HG03439 (cell line): ENCODE results near the gene RASA4B.
"Not testable (repeated sequence)": the region's sequence is repeated elsewhere in the genome, so short reads cannot be mapped to it uniquely, and the experiment has no call there.

ENCODE experiments used
- ATAC-seq: cut with Tn5 transposase; IDR thresholded peaks from one replicate; pipeline ENCODE4 v1.9.1; 2021; ENCODE audit warnings: mild to moderate bottlenecking, moderate library complexity; ENCODE audit not compliant: unreplicated experiment

Gene RASA4B

DNA sequence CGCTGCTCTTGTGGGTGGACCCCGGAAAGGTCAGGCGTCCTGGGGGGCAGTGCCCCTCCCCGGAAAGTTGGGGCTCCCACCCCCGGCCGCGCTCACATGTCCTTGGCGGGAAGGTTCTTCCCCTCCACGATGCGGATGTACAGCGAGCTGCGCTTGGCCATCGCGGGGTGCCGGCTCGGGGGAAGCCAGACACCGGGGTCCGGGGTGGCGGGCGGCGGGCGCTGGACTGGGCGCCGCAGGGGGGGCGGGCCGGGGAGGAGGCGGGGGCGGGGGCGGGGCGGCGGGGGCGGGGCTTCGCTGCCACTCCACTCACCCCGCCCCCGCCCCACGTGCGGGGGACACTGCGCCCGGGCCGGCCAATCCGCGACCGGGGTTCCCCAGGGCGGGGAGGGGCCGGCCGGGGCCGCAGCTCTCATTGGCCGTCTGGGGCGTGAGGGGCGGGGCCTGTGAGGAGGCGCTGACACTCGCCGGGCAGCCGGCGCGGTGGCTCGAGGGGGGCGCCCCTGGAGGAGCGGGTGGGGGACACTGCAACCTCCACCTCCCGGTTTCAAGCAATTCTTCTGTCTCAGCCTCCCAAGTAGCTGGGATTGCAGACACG is at the start of gene RASA4B:
RASA4B (minus strand) TSS at position 228 of the 598 bp plus-strand sequence; CDS start at position 161, 67 bp downstream.
- ATAC-seq, result peak; percentile 55

- ATAC-seq, result not testable (repeated sequence)
Measured at GRCh38 chr7:102550808-102551422, 33.3 kb upstream of the RASA4B start, which contains the start of gene SPDYE2. TSS of gene SPDYE2 (plus strand) at chr7:102551226. CDS start at chr7:102553256, 2,030 bp downstream.

DNA sequence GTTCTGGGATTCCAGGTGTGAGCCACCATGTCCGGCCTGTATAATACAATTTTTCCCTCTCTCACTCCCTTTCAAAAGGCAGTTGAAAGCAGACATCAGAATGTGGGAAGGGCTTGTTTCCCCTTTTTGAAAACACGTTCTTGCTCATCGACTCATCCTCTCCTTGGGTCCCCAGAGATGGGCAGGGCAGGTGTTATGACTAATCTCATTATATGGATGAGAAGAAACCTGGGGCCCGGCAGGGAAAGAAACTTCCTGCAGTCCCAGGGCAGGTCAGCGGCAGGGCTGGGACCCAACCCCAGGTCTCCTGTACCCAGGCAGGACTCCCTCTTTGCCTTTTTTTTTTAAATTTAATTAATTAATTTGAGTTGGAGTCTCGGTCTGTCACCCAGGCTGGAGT is 28.8 kb upstream of the RASA4B start:
- ATAC-seq, result peak; percentile 65

GRCh38 chr7:102545288-102545687 is 27.7 kb upstream of the RASA4B start:
- not testable (repeated sequence) for ATAC-seq

GRCh38 chr7:102544372-102544771 is 26.8 kb upstream of the RASA4B start:
- ATAC-seq, result not testable (repeated sequence)

- ATAC-seq, result not testable (repeated sequence)
Measured at GRCh38 chr7:102543596-102543995, 26.0 kb upstream of the RASA4B start, which contains the start of gene UPK3BL2. TSS of gene UPK3BL2 (minus strand) at chr7:102543696. CDS start at chr7:102543636, 60 bp downstream.

GRCh38 chr7:102542771-102543170 is 25.2 kb upstream of the RASA4B start:
- not testable (repeated sequence) for ATAC-seq

DNA sequence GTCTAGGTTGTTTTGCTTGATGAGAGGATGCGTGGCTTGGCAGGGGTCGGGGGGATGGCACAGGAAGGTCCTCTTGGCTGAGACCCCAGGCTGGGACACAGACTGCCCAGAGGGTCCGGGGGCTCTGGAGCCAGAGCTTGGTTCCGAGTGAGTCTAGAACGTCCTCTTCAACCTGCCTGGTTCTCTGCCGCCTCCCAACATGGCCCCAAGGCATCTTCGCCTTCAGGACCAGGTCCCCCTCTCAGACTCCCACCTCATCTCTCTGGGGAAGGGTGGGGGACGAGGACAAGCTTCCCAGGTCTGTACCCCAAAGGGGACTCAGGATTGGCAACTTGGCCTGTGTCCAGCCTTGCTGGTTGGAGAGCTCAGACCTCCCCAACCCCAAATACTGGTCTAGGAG is 24.5 kb upstream of the RASA4B start:
- ATAC-seq, result not testable (repeated sequence)

- ATAC-seq, result not testable (repeated sequence)
Measured at GRCh38 chr7:102540604-102541003, 23.0 kb upstream of the RASA4B start.

GRCh38 chr7:102535062-102535615 is 17.6 kb upstream of the RASA4B start:
- not testable (repeated sequence) for ATAC-seq

GRCh38 chr7:102532127-102532526 is 14.6 kb upstream of the RASA4B start:
- ATAC-seq, result not testable (repeated sequence)

GRCh38 chr7:102531583-102531982 is 14.0 kb upstream of the RASA4B start:
- not testable (repeated sequence) for ATAC-seq

- not testable (repeated sequence) for ATAC-seq
Measured at GRCh38 chr7:102527822-102528793, 10.5 kb upstream of the RASA4B start.

GRCh38 chr7:102527182-102527581 is 9.6 kb upstream of the RASA4B start:
- ATAC-seq, result not testable (repeated sequence)

- ATAC-seq, result not testable (repeated sequence)
Measured at GRCh38 chr7:102524803-102525202, 7.2 kb upstream of the RASA4B start.

- ATAC-seq, result not testable (repeated sequence)
Measured at GRCh38 chr7:102520797-102521196, 3.2 kb upstream of the RASA4B start.

DNA sequence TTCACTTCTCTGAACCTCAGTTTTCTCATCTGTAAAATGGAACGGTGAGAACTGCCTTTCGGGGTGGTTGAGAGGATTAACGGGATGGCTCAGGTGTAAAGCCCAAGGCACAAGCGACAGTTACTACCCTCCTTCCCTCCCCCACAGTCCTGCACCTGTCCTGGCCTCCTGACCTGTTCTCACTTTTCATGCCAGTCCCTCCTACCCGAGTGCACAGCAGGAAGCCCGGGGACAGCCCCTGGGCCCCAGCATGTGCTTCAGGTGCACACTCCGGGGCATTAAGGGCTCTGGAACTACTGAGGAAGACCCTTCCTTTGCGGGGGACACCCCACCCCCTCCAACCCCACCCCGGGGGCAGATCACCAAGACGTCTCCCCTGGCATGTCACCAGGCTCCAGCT is 626 bp downstream of the RASA4B start:
- ATAC-seq, result peak; percentile 15

DNA sequence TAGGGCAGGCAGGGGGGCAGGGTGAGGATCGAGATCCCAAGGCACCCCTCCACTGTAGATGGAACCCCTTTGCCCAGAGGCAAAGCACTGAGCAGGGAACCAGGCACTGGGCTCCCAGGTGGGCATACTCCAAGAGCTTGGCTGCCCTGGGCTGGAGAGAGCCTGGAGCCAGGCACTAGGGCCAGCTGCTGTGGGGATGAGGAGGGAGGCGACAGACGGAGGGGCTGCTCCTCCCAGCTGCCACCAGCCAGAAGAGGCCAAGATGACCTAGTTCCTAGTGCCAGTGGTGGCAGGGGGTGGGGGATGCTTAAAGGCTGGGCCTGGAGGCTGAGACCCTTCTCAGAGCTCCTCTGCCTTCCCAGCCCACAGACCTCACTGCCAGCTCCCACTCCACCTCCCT is 1.7 kb downstream of the RASA4B start:
- ATAC-seq, result not testable (repeated sequence)

- peak; percentile 57 for ATAC-seq
Measured at GRCh38 chr7:102514881-102515721, 2.5 kb downstream of the RASA4B start.
